Lung (tissue), 12 donors: ENCODE data around the gene DNAAF1. TPM values are rescaled to one million over a fixed set of nuclear protein-coding genes. Genes with fewer than 3 reads are reported as not detected.
A peak's percentile ranks its signal among the peaks of the same experiment; 100 is the strongest.

ENCODE experiments used
- ATAC-seq: fragments of 200-7000 bp; cut with Tn5 transposase; one replicate; pipeline ENCODE4 v1.9.1; 2020; ENCODE audit warnings: moderate number of reproducible peaks; ENCODE audit not compliant: insufficient read depth, low FRiP score
- DNase-seq, 3 donors: peaks; one replicate each; pipeline ENCODE4 v3.0.0-alpha.2; 2013 to 2017
- H3K27ac ChIP-seq, 2 donors: one replicate each; pipeline ENCODE4 v1.5.1; 2013; ENCODE audit warnings: mild to moderate bottlenecking in 2 of 2, moderate library complexity in 2 of 2, control low read depth in 1 of 2, inconsistent platforms in 1 of 2, low read depth in 1 of 2, low read length in 1 of 2
- H3K27me3 ChIP-seq, 3 donors: one replicate each; pipeline ENCODE4 v1.5.1; 2013; ENCODE audit warnings: low read length in 2 of 3; ENCODE audit not compliant: control insufficient read depth in 3 of 3, insufficient read depth in 3 of 3
- H3K36me3 ChIP-seq, 4 donors: one replicate each; pipeline ENCODE4 v1.5.1; 2013; ENCODE audit warnings: low read length in 4 of 4, mild to moderate bottlenecking in 1 of 4, moderate library complexity in 1 of 4; ENCODE audit not compliant: control insufficient read depth in 4 of 4, insufficient read depth in 4 of 4
- H3K4me1 ChIP-seq, 5 donors: one replicate each; pipeline ENCODE4 v1.5.1; 2013; ENCODE audit warnings: low read length in 5 of 5, mild to moderate bottlenecking in 2 of 5, moderate library complexity in 1 of 5; ENCODE audit not compliant: control insufficient read depth in 5 of 5, insufficient read depth in 5 of 5
- H3K4me3 ChIP-seq: one replicate; pipeline ENCODE4 v1.5.1; 2013; ENCODE audit warnings: mild to moderate bottlenecking, control low read depth, moderate library complexity
- H3K9ac ChIP-seq, 2 donors: one replicate each; pipeline ENCODE4 v1.5.1; 2013; ENCODE audit warnings: low read length in 2 of 2, control low read depth in 1 of 2; ENCODE audit not compliant: insufficient read depth in 1 of 2
- H3K9me3 ChIP-seq, 4 donors: one replicate each; pipeline ENCODE4 v1.5.1; 2013; ENCODE audit warnings: low read length in 3 of 4, mild to moderate bottlenecking in 1 of 4, moderate library complexity in 1 of 4; ENCODE audit not compliant: control insufficient read depth in 4 of 4, insufficient read depth in 3 of 4
- CTCF ChIP-seq: IDR thresholded peaks from 2 replicates; pipeline ENCODE4 v1.5.1; 2012; ENCODE audit warnings: mild to moderate bottlenecking; ENCODE audit errors: control extremely low read depth, extremely low read depth
- WGBS, 2 donors: extraction: QIAGEN DNeasy Blood & Tissue Kit; methylation state at CpG; one replicate each; pipeline ENCODE4 v1.1.7; 2013; 5-methylcytosine and 5-hydroxymethylcytosine counted together
- polyA plus RNA-seq, 2 donors: library from polyadenylated mRNA; stranded (reverse); fragments of 200-250 nt; gene quantifications; one replicate each; pipeline ENCODE4 v1.2.1, GENCODE V29; 2013
- total RNA-seq, 2 donors: library from RNA; depleted of rRNA in 1 of 2; stranded (reverse); fragments of >200 nt in 1 of 2; gene quantifications; one replicate each; pipeline ENCODE4 v1.2.1, GENCODE V29; 2014 to 2021
- donor health status: control.
- donor health status: control.
- donor health status: Bipolar disorder and iron deficiency.
- donor health status: healthy.
- donor health status: DM: yes; HTN: yes; CAD: no.

DNAAF1 gene
- total and polyA plus RNA-seq, 4 donors = 11.5 to 38.5 (median 12.4) TPM

- Histone ChIP-seq H3K27ac (peak overlapping the region; percentile 13 to 81), H3K36me3 (peaks cover 0 to 34% (median 8%) of the 10 kb centered on the region in 4 donors), H3K9me3 (no peaks in the 10 kb centered on the region), H3K27me3 (no peaks in the 10 kb centered on the region), H3K4me3 (no peak overlapping the region), H3K4me1 (peaks cover 0 to 15% (median 0%) of the 10 kb centered on the region in 5 donors), H3K9ac (no peak overlapping the region)
- no peak for TF ChIP-seq CTCF
- ATAC-seq (no peak), DNase-seq (no peak)
- WGBS, 2 donors = 60 to 74% methylated on average over 18 of the region's 18 CpGs
Observed at GRCh38 chr16:84176192-84177053, 31.3 kb downstream of the DNAAF1 start.

GRCh38 chr16:84177741-84178073 lies 32.6 kb downstream of the DNAAF1 start:
- no peaks in the 10 kb centered on the region for H3K27me3 ChIP-seq
- H3K27ac ChIP-seq = peak overlapping the region; percentile 10 to 81
- H3K9ac ChIP-seq = no peak overlapping the region
- no peaks in the 10 kb centered on the region for H3K9me3 ChIP-seq
- peaks cover 0 to 15% (median 0%) of the 10 kb centered on the region in 5 donors for H3K4me1 ChIP-seq
- TF ChIP-seq CTCF = no peak
- peaks cover 2 to 46% (median 12%) of the 10 kb centered on the region in 4 donors for H3K36me3 ChIP-seq
- DNase-seq (no peak), ATAC-seq (no peak)
- 69 to 84% methylated on average over 9 of the region's 9 CpGs for WGBS, 2 donors
- H3K4me3 ChIP-seq = no peak overlapping the region

DNA sequence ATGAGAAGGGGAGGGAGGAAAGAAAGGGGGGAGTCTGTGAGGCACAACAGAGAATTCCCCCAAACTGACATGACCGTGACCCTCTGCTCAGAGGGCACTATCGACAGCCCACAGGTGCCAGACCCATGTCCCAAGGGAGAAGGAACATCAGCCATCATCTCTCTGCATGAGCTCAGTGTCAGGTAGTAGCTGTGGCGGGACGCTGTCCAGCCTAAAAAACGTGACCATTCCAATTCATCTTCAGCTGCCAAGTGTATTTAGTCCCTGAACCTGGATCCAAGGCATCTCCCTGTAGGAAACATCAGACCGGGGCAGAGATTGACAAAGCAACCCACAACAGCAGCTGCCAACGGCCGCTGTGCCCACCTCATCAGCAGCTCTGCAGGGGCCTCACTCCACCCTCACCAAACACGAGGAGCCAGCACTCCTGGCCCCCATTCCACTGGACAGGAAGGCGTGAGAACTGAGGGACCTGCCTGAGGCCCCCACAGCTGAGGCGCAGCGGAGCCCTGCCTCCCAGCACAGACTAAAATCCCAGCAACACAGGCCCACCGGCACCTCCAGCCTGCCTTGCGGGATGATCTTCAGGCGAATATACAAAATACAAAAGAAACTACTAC lies 33.1 kb downstream of the DNAAF1 start:
- ATAC-seq = no peak
- no peak for TF ChIP-seq CTCF
- H3K36me3 ChIP-seq = peaks cover 3 to 50% (median 16%) of the 10 kb centered on the region in 4 donors
- no peak overlapping the region for H3K9ac ChIP-seq
- WGBS, 2 donors = 90 to 94% methylated on average over 15 of the region's 15 CpGs
- H3K9me3 ChIP-seq = no peaks in the 10 kb centered on the region
- no peak overlapping the region for H3K4me3 ChIP-seq
- peak overlapping the region; percentile 10 to 26 for H3K27ac ChIP-seq
- peaks cover 0 to 15% (median 0%) of the 10 kb centered on the region in 5 donors for H3K4me1 ChIP-seq
- no peak for DNase-seq
- no peaks in the 10 kb centered on the region for H3K27me3 ChIP-seq
